SK-MEL-5 (cell line): Measurements from ENCODE around the gene IGSF3. TPM values are rescaled to one million over a fixed set of nuclear protein-coding genes. Genes with fewer than 3 reads are reported as not detected.
"Not testable (repeated sequence)": the region's sequence is repeated elsewhere in the genome, so short reads cannot be mapped to it uniquely, and the experiment has no call there.

ENCODE experiments used
- DNase-seq: peaks from one replicate; pipeline ENCODE4 v3.0.0-alpha.2; 2016; ENCODE audit warnings: low read depth, low spot score
- in situ Hi-C: cut with HindIII; loops from 2 replicates; pipeline ENCODE4 v1.10.0; 2016; ENCODE audit warnings: low sequenced_read_pairs, high pct_unique_total_duplicates, low pct_unique_long_range_greater_than_20kb
- total RNA-seq: library from RNA; depleted of rRNA; stranded (reverse); fragments of >200 nt; shearing (Covaris generic); gene quantifications from 2 replicates; pipeline ENCODE4 v1.2.3, GENCODE V29; 2014

Gene IGSF3
- total RNA-seq, 1 experiment from 2014 or later, result 33.2 TPM

DNA sequence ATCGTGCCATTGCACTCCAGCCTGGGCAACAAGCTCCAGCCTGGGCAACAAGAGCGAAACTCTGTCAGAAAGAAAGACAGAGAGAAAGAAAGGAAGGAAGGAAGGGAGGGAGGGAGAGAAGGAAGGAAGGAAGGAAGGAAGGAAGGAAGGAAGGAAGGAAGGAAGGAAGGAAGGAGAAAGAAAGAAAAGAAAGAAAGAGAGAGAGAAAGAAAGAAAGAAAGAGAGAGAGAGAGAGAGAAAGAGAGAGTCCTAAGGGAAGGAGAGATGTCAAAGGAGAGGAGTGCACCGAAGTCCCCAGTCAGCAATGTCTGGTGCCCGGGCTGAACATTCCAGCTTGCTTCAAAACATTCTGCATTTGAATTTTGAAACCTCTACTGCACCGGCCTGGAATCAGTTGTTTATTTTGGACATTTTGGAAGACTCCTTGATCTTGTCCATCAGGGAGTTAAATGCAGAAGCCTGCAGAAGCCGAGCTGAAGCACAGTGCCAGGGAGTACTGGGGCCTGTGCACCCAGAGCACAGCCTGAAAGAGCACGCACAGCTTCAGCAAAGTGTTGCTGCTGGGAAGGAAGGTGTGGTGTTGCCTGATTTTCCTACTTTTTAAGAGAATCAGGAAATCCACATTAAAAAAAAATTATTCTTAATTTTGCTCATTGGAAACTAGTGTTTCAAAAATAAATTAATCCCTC lies 3.7 kb upstream of the IGSF3 start:
- DNase-seq, result no peak
- in situ Hi-C loops, result no loop called here

DNA sequence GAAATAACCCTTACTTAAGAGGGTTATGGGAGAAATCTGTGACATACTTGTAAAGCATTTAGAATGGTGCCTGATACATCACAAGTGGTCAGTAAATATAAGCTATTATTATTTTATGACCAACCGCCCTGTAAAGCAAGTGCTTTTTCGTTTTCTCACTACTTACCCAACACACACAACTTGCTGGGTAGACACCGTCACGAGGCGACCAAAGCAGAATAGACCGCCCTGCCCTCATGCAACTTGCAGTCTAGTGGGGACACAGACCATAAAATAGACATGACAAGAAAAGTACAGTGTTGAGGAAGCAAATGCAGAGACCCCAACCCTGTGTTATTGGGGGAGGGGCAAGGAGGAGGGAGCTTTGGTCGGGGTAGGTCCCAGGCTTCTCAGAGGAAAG lies 744 bp upstream of the IGSF3 start:
- in situ Hi-C loops, result no loop called here

DNA sequence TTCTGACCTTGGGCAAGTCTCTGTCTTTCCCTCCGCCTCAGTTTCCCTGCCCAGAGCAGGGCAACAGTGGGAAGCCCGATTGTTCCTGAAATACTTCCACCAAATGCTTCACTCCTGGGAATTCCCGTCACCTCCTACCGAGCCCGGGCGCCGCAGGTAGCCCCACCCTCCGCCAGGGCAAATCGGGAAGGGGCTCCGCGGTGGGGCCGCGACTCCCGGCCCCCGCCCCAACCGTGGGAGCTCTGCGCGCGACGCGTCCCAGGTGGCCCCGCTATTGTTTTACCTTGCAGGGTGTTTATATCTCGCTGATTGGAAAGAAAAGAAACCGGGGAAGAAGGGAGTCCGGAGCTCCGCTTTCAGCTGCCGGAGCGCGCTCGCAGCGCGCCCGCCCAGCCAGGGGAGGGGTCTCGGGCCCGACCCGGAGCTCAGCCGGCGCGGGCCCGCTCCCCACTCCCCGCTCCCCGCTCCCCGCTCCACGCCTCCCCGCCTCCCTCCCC lies 407 bp downstream of the IGSF3 start:
- DNase-seq, result no peak
- in situ Hi-C loops, result no loop called here

More for the DNA sequence above, 744 bp upstream of the IGSF3 start:
- DNase-seq, result no peak

DNA sequence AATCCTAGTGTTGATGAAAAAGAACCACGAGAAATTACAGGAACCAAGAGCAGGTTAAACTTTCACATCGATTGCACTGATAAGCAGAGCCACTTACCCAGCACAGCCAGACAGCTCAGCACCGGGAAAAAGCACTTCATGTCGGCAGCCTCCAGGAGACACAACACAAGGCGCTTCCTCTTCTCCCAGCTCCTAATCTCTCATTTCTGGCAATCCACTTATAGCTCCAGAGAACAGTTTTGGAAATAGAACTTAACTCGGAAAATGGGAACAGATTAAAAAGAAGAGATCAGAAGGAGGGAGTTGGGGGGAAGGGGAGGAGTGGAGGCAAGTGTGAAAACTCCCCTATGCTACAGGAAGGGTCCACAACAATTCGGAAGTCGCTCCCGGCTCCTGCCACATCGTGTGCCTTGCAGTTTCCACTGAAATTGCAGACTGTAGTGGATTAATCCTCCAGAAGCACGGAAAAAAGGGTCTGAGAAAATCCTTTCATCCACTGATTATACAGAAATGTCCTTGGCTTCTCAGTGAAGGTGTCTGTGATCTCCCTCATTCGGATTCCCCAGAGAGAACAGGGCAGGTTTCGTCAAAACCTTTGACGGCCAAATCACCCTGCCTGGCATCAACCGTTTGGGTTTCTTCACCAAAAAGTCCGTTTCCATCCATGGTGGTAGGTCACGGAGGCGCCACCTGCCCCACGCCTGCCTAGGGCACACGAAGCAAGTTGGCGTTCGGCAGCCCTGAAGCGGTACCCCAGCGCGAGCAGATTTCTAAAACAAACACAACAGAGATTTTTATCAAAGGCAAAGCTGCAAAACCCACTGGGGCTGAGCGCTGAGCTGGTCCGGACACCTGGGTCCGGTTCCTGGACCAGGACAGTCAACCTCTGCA lies 1.1 kb downstream of the IGSF3 start:
- in situ Hi-C loops, result no loop called here
- no peak for DNase-seq

DNA sequence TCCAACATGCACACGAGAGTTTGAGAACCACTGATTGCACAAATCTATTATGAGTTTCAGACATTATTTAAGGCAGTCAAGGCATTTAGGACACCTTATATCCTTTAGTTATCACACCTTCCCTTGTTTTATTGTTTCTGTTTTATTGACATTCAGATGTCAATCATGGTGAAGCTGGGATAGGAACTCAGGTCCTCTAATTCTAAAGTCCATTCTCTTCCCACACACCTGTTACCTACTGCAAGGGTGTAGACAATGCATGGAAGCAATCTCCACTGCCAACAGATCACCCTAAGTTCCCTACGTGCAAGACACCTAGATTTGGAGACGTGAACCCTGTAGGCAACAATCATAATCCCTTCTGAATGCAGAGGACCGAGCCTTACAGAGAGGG lies 2.6 kb downstream of the IGSF3 start:
- DNase-seq, result no peak
- in situ Hi-C loops, result no loop called here

DNA sequence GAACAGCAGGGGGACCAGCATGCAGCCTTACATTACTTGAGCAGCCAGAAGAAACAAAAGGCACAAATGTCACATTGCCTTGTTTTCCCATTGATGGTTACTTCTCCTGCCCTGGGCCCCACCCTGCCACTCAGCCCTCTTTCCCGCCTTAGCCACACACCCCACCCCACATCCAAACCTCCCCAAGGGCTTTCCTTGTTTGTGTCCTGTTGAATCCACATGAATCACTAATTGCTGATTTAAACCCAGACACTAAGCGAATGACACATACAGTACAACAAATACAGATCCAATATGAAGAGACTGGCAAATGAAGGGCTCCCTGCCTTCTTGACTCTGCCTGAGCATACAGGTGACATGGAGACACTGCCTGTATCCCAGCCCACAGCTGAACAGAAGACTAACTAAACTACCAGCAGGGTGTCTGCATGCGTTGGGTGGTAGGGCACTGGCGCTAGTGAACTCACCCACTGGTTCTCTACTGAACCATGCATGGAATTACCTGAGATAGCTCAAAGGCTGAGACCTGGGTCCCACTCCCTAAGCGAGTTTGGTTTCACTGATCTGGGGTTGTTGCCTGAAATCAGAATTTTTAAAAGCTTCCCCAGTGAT lies 3.1 kb downstream of the IGSF3 start:
- DNase-seq, result no peak
- in situ Hi-C loops, result no loop called here

DNA sequence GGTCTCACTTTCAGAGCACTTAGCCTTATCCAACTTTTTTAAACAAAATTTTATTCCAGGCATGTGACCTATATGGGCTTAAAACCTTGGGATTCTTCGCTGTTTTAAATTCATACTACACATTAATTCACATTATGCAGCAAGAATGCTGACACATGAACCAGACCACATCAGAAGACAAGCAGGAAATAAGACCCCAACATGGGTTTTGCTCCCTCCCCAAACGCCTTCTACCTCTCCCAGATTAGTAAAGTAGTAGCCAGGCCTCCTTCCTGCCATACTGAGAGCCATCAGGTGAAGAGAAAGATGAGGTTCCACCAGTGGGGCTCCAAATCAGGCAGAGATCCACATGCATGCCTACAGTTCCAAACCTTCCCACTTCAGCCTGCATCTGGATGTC lies 3.7 kb downstream of the IGSF3 start:
- in situ Hi-C loops, result no loop called here
- no peak for DNase-seq

DNA sequence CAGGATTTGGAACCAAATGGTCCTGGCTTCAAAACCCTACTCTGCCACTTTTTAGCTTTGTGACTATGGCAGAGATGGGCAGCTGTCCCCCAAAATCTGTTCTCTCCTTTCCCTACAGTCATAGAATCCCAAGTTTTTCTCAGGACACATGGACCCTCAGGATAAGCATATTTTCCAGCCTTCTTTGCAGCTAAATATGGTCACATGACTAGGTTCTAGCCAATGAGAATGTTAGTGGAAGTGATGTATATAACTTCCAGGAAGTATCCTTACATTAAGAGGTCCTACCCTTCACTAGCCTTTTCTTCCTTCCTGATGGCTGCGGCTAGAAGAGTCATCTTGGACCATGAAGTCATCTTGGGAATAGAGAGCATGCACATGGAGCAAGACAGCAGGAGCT lies 5.9 kb downstream of the IGSF3 start:
- DNase-seq, result no peak
- in situ Hi-C loops, result no loop called here

DNA sequence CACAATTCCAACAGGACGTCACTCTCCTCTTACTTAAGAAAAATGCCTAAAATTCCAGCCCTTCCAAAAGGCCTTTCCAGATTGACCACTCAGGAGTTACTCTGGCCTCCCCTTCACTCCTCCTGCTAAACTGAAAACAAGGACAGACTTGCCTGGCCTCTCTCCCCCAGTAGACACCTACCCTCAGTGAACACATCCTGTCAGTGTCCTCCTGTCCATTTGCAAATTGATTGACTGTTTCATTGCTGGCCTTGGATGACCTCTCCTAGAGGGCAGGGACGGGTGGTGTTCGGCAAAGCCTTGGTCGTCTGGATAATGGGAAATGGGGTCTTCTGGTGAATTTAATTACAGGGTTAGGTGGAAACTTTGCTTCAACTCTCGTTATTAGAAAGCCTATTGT lies 8.9 kb downstream of the IGSF3 start:
- DNase-seq, in situ Hi-C loops: not testable (repeated sequence)

DNA sequence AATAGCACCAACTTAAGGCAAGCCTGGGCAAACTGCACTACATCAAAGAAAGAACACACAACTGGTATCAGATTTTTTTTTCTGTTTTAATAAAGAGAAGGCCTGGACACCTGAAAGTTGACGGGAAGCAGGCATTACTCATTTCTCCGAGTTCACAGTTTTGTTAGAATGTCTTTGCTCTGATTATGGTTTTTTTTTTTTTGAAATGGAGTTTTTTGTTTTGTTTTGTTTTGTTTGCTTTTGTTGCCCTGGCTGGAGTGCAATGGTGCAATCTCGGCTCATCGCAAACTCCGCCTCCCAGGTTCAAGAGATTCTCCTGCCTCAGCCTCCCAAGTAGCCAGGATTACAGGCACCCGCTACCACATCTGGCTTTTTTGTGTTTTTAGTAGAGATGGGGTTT lies 9.7 kb downstream of the IGSF3 start:
- DNase-seq, in situ Hi-C loops: not testable (repeated sequence)

DNA sequence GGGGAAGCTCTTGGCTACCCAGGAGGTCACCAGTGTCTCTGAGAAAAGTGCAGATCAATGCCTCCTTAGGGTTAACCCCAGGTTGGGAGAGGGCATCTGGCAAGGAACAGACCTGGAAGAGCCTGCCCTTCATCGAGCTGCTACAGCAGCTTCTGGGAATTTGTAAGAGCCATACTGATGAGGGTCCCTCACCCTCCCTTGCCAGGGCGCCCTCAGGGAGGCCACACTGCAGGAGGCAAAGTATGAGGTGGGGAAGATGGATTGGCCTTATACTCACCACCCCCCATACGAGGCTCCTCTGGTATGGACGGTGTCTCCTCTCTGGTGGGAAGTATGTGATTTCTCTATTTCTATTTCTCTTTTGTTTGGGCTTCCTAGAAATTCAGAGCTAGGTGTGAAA lies 13.2 kb downstream of the IGSF3 start:
- no peak for DNase-seq
- in situ Hi-C loops, result no loop called here

DNA sequence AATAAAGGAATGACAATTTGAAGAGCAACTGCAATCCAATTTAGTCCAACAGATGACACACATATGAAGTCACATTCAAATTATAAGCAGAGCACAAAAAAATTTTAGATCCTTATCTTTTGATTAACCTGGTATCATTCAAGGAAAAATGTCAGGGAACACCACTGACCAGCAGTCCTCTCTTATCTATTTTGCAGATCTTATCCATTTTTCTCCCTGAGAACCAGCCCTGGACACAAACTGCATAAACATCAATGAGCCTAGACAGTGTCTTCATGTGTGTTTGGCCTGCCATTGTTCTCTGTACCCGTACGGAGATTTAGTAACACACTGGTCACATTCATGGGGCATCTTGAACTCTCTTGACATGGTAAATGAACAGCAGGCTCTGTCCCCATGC lies 14.9 kb downstream of the IGSF3 start:
- in situ Hi-C loops, DNase-seq: not testable (repeated sequence)

DNA sequence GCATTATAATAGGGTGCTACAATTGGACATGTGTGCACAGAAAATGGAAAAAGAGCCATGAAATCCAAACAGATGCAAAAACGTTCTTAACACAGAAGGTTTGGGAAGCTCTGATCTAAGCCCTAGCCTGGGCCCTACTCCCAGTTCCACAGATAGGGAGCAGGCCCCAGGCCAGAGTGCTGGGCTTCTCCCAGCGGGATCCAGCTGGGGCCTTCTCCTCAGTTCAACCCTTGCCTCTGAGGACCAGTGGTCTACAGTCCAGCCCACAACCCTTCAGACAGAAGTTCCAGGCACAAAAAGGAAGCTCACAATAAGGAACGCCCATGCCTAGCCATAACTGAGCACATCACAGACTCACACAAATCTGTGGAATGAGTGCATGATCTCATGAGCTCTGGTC lies 16.8 kb downstream of the IGSF3 start:
- DNase-seq, in situ Hi-C loops: not testable (repeated sequence)

DNA sequence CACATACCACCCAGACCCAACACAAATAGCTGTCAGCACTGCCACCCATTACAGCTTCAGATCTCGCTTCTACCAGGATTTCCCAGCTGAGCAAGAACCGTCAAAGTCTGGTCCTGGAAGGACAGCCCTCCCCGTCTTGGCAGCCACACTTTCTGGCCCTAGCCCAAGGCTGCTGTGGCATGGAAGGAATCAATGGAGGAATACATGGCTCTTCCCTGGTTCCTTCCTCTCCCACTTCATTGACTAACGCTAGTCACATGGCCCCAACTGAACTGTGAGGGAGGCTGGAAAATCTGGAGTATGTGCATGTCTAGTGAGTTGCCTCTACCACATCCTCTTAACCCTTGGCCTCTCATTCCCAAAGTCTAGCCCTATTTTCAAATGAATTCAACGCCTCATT lies 18.5 kb downstream of the IGSF3 start:
- DNase-seq, in situ Hi-C loops: not testable (repeated sequence)

DNA sequence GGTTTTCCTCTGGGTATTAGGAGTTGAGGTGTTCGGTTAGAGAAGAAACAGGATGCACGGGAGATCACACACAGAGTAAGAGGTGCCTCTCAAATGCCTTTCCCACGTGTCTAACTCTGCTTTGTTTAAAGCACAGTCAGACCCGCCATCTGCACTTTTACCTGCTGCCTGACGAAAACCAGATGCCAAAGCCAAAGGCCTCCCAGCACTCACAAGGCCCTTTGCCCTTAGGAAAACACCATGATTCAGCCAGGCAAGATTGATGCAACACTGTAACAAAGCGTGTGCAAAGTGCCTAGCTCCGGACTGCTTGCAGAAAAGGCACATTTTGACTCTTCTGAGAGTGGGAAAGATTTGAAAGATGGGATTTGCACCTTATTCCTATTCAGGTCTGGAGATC lies 19.2 kb downstream of the IGSF3 start:
- in situ Hi-C loops, DNase-seq: not testable (repeated sequence)

DNA sequence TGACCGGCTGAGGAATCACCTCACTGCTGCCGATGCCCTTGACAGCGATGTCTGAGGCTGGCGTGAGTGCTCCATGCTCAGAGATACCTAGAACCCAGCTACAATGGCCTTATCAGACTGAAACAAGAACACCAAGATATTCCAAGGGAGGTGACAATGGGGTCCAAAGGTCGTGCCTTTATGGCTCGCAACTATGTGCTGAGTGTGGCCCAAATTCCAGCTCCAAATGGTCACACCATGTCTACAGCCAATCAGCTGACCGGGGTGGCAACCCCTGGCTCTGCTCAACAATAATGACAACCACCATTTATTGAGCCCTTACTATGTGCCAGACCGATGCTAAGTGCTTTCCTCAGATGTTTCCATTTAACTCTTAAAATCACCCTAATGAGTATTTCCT lies 20.3 kb downstream of the IGSF3 start:
- in situ Hi-C loops, DNase-seq: not testable (repeated sequence)

DNA sequence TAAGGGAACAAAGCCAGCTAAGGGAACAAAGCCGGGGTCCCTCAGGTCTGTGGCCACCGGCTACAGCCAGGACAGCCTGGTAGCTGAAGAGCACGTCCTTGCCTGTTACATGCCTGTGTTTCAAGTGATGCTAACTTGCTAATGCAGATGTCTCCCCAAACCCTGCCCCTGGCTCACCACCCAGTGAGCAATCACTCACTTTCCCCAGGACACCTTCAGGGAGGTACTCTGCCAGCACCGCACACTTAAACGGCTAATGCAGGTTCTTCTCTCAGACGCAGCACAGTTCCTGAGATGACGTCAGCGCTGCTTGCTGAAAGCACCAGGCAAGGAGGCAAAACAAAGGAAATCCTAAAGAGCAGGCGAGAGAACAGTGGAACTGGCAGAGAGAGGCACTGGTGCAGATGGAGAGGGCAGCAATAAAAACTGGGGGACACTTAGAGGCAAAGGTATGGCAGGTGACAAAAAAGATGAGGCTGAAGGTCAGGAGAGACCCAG lies 20.8 kb downstream of the IGSF3 start:
- DNase-seq, in situ Hi-C loops: not testable (repeated sequence)
